Activated CD8-positive, alpha-beta memory T cell treated with anti-CD3 and anti-CD28 coated beads, Interleukin-2, amount 50 U/mL, for 1 hour (primary cell): ENCODE results near the gene CYB5RL.
"Not testable (repeated sequence)": the region's sequence is repeated elsewhere in the genome, so short reads cannot be mapped to it uniquely, and the experiment has no call there.

Source experiments
- DNase-seq: peaks from one replicate; pipeline ENCODE4 v3.0.0-alpha.2; 2020; ENCODE audit errors: extremely low read depth

The CYB5RL gene

DNA sequence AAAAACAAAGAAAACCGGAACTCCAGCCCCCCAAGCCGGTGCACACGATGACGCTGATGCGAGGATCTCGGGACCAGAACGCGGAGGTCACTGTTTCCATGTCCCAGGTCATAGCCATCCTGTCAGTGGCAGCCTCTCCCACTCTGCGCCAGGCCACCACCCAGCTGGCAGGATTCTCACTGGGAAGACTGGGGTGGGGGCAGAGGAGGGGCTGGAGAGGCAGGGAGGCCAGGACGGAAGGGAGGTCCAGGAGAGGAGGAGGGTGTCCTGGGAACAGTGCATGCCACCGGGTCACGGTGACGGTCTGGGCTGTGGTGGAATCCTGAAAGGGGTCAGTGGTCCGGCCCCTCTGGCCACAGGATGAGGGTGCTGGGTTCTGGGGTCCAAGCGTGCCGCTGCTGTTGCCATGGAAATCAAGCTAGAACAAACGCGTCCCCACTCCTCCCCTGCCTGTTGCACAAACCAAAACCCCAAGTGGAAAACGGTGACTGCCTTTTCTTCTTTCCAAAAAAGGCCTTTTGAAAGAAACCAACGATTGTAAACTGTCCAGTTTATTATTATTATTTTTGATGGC is 26.2 kb upstream of the CYB5RL start:
- no peak for DNase-seq

DNA sequence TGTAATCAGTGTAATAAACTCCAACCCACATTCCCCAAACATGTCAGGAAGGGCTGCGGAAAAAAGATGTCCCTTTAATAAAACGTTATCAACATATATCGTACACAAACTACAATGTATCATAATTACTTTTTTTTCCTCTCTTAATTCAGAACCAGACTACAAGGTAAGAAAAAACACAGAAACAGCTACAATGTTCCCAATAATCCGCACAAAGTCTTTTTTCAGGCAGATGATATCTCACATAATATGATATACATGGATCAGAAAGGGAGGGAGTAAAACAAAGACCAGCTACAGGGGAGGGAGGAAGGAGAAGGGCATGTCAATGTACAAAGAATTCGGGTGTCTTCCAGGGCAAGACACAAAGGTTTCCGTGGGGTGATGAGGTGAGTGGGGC is 25.5 kb upstream of the CYB5RL start:
- DNase-seq: no peak

DNA sequence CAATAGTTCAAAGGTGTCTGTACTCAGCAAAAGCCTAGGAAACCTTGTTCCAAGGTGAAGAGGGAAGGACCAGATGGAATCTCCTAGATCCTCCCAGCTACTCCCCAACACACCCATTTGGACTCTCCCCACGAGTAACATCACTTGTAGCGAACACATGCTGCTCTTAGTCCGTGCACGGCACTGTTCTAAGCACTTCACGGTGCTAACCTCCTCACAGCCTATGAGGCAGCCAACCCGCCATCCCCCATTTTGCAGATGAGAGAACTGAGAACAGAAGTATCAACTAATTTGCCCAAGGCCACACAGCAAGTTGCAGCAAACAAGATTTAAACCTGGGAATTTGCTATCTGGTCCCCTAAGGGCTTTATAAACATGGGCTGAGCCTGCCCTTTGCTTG is 24.4 kb upstream of the CYB5RL start:
- DNase-seq: no peak

GRCh38 chr1:54223441-54224202 is 23.8 kb upstream of the CYB5RL start:
- no peak for DNase-seq

GRCh38 chr1:54222711-54223110 is 22.9 kb upstream of the CYB5RL start:
- no peak for DNase-seq

GRCh38 chr1:54221867-54222484 is 22.1 kb upstream of the CYB5RL start:
- DNase-seq: no peak

DNA sequence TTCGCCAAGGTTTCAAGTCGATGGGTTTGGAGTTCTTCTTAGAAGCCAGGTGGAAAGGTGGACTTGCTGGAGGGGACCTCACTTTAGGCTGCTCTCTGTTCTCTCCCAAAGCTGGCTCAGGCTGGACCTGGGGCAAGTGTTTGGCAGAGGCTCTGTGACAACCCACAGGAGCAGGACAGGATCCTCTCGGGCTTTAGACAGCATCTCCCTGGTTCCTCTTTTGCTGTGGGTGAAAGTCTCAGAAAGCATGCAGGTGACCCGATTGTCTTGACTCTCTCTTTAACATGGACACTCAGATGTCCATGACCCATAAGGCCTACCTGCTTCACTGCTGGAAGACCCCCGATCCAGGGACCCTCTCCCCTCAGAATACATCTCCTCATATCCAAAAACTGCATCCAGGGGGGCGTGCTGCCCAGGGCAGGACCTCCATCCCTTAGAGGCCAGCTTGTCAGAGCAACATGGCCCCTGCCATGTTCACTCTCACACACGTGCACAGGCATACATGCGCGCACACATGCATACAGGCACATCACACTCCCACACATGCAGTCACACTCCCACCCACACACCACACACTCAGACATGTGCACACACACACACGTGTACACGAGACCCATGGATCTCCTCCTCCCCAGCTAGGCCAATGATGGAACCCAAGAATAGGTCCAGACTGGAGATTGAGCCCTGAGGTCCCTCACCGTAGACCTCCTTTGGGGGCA is 21.4 kb upstream of the CYB5RL start:
- no peak for DNase-seq

DNA sequence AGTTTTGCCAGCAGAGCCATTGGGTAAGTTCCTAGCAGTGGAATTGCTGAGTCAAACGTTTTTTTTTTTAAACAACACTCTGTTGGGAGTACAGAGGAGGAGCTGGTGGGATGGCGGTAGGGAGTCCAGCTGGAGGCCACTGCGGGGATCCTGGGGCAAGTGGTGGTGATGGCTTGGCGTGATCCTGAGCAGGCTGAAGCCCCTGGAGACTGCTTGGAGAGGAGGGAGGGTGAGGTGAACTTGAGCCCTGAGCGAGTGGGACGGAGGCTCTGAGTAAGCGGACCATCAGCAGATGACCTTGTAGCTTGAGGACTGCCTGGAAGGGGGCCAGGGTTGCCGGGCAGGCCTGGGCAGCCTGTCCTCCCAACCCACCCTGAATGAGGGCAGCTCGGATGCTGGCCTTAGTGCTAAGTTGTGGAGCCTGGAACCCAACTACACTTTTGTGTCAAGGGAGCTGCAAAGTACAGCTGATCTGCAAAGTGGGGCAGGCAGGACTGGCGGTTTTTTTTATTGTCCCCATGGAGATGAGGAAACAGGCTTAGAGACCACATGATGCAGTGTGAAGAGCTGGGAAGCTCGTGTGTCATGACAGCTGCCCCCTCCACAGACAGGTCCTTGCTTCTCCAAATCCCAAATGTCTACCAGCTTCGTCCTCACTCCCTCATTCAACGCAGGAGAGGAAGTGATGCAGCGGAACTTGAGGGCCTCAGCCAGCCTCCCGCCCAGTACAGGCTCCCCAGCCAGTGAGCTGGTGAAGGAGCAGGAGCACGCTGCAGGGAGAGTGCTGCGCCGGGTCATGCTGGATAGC is 20.4 kb upstream of the CYB5RL start:
- DNase-seq: no peak

- no peak for DNase-seq
Observed at GRCh38 chr1:54219688-54220003, 19.8 kb upstream of the CYB5RL start.

DNA sequence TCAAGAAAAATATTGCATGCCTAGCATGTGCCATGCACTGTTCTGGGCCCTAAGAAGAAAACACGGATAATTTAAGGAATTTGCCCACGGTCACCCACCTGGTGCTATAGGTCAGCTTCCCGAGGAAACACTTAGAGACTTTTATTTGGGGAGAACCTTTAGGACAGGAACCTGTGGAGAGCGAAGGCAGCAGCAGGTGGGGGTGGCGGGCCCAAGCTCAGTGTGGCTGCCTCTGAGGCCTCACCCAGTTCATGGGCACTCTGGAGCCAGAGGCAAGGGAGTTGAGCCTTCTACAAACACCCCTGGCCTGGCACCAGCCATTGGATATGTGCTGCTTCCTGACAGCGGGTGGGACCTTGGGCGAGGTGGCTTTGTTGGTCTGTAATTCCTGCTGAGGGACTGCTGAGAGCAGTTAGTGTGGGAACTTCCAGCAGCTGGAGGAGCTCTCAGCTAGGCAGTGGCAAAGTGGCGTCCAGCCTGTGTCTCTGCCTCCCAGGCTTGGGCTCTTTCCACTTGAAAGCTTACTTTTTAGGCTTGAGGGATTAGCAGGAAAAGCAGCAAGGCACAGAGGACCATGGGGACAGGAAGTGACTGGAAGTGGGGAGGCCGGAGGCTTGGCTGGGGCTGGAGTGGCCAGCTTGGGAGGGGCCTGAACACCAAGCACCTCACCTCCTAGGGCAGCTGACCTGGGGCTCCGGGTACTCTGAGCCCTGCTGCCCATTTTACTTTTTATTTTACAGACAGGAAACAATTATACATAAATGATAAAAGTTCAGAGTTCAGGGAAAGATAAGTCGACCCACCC is 19.3 kb upstream of the CYB5RL start:
- DNase-seq: no peak

DNA sequence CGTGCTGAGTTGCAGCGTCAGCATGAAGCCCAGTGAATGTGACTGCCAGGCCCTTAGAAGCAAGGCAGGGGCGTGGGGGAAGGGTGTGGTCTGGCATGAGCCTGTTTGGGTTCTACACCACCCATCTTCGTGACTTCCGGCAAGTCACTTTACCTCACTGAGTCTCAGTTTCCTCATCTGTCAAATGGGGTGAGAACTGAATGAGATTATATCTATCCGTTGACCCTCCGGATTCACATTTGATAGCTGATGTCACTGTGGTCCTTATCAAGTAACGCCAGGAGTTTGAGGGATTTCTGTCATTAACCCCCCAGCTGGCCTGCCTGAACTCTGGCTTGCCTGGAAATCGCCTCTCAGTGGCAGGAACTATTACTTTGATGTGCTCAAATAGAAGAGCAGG is 15.7 kb upstream of the CYB5RL start:
- DNase-seq: no peak

GRCh38 chr1:54212872-54213271 is 13.0 kb upstream of the CYB5RL start:
- no peak for DNase-seq

DNA sequence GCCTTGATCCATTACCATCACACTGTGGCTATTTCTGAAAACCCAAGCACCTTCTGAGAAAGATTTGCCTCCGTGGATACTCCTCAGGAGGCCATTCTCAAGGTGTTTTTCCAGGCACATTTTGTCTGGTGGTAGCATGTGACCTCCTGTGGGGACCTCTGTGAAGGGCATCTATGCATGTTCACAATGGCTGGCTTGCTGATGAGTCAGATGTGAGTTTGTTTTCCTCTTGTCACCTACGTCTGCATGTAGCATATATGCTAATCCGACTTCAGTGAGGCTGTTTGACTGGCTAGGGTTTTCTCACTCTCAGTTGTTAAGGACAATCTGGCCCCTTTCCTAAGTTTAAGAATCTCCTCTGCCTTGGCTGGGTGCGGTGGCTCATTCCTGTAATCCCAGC is 8.1 kb upstream of the CYB5RL start:
- DNase-seq: not testable (repeated sequence)

- no peak for DNase-seq
Observed at GRCh38 chr1:54207287-54207686, 7.5 kb upstream of the CYB5RL start.

DNA sequence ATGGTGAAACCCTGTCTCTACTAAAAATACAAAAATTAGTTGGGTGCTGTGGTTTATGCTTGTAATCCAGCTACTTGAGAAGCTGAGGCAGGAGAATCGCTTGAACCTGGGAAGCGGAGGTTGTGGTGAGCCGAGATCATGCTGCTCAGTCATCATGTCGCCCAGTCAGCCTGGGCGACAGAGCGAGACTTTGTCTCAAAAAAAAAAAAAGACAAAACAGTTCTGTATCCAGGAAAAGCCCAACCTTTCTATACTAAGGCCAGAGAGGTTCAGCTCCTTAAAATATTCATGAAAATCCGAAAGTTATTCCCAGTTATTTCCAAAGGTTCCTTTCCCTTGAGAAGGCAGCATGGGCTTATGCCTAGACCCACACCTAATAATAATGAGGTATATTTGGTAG is 4.4 kb upstream of the CYB5RL start:
- DNase-seq: no peak

- DNase-seq: no peak
Observed at GRCh38 chr1:54200519-54200997, 728 bp upstream of the CYB5RL start.

- no peak for DNase-seq
Observed at GRCh38 chr1:54199151-54199764, 572 bp downstream of the CYB5RL start.

GRCh38 chr1:54193453-54193852 is 6.4 kb downstream of the CYB5RL start:
- DNase-seq: no peak

- no peak for DNase-seq
Observed at GRCh38 chr1:54191525-54191924, 8.3 kb downstream of the CYB5RL start.

DNA sequence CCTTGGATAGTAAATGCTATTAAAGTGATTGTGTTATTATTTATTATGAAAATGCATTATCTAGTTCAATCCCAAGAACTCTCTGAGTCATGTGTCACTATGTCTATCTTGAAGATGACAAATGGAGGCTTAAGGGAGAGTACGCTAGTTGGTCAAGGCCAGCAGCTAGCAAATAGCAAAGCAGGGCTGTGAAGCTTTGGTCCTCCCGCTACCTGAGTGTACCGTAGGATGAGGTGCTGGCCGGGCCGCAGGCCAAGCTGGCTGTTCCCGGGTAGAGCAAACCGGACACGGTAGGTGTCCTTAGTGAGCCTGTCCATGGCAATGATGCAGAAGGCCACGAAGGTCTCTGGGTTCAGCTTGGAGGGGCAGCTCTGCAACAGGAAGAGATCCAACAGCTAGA is 9.3 kb downstream of the CYB5RL start:
- no peak for DNase-seq

GRCh38 chr1:54188291-54188690 is 11.5 kb downstream of the CYB5RL start:
- no peak for DNase-seq
